NK-92 treated with Interleukin-12 subunit alpha and Interleukin-12 subunit beta, amount 100 ng/mL, for 24 hours (cell line): ENCODE results near the gene TOB1.
"Not testable (repeated sequence)": the region's sequence is repeated elsewhere in the genome, so short reads cannot be mapped to it uniquely, and the experiment has no call there.

ENCODE experiments used
- DNase-seq: peaks from one replicate; lab custom pipeline; 2025; lab: John Stamatoyannopoulos, UW

TOB1 gene

GRCh38 chr17:50868140-50868438, 1.9 kb upstream of the TOB1 start:
- no peak for DNase-seq

GRCh38 chr17:50867363-50868139, 1.4 kb upstream of the TOB1 start:
- DNase-seq, result peak; percentile 80

- DNase-seq, result peak; percentile 76
Measured at GRCh38 chr17:50866950-50867362, 802 bp upstream of the TOB1 start.

GRCh38 chr17:50865868-50866260, 290 bp downstream of the TOB1 start:
- no peak for DNase-seq

GRCh38 chr17:50865060-50865867, 890 bp downstream of the TOB1 start:
- peak; percentile 42 for DNase-seq

- DNase-seq, result no peak
Measured at GRCh38 chr17:50864747-50865059, 1.5 kb downstream of the TOB1 start.

GRCh38 chr17:50863931-50864330, 2.2 kb downstream of the TOB1 start:
- DNase-seq, result no peak

- peak; percentile 10 for DNase-seq
Measured at GRCh38 chr17:50863221-50863843, 2.8 kb downstream of the TOB1 start.

- DNase-seq, result no peak
Measured at GRCh38 chr17:50861822-50862528, 4.2 kb downstream of the TOB1 start.

- DNase-seq, result no peak
Measured at GRCh38 chr17:50861334-50861676, 4.8 kb downstream of the TOB1 start.

GRCh38 chr17:50859727-50860126, 6.4 kb downstream of the TOB1 start:
- DNase-seq, result not testable (repeated sequence)

GRCh38 chr17:50858486-50859225, 7.5 kb downstream of the TOB1 start:
- DNase-seq, result no peak

- DNase-seq, result no peak
Measured at GRCh38 chr17:50856431-50856830, 9.7 kb downstream of the TOB1 start.

GRCh38 chr17:50855708-50856330, 10.3 kb downstream of the TOB1 start:
- no peak for DNase-seq

- DNase-seq, result no peak
Measured at GRCh38 chr17:50853781-50854180, 12.4 kb downstream of the TOB1 start.

- DNase-seq, result no peak
Measured at GRCh38 chr17:50853015-50853615, 13.0 kb downstream of the TOB1 start.

GRCh38 chr17:50850640-50851039, 15.5 kb downstream of the TOB1 start:
- DNase-seq, result no peak

GRCh38 chr17:50848711-50849110, 17.4 kb downstream of the TOB1 start:
- DNase-seq, result no peak

GRCh38 chr17:50848039-50848438, 18.1 kb downstream of the TOB1 start:
- no peak for DNase-seq

- no peak for DNase-seq
Measured at GRCh38 chr17:50847566-50847965, 18.6 kb downstream of the TOB1 start.
